ENCODE data around the gene ATG13. TPM values are rescaled to one million over a fixed set of nuclear protein-coding genes. Genes with fewer than 3 reads are reported as not detected.

ATG13 gene
- total RNA-seq, 1 experiment from 2014 or later = 109 TPM

GRCh38 chr11:46680164-46680760, 62.9 kb downstream of the ATG13 start:
- intact Hi-C loops (cut with micrococcal nuclease; ENCODE audit: unreplicated experiment) = no loop called here
- BruUV-seq (replicated peaks) = no TSS peak
- Histone ChIP-seq H3F3A (ENCODE audit: insufficient read depth, low read depth) (peaks cover 23% of the 10 kb centered on the region; the same call in 1 of the 2 replicates), H3K79me2 (ENCODE audit: low read depth) (no peaks in the 10 kb centered on the region), H3K27me3 (ENCODE audit: insufficient read depth, low read depth) (no peaks in the 10 kb centered on the region), H3K9me3 (ENCODE audit: insufficient read depth, low read depth) (no peaks in the 10 kb centered on the region), H3K9me2 (ENCODE audit: insufficient read depth) (no peaks in the 10 kb centered on the region), H2AFZ (no peak overlapping the region), H4K20me1 (ENCODE audit: insufficient read depth) (peaks cover 19% of the 10 kb centered on the region; the same call in 1 of the 2 replicates), H3K27ac (no peak overlapping the region), H3K4me3 (no peak overlapping the region), H3K36me3 (ENCODE audit: low read depth) (peaks cover 3% of the 10 kb centered on the region; the same call in 1 of the 2 replicates), H3K4me1 (replicated peaks; ENCODE audit: insufficient read depth) (0 out of 2 replicates have a peak, but pooled peaks cover 5% of the 10 kb centered on the region), H3K4me2 (no peak overlapping the region)
- CTCF ChIA-PET = no interaction called here
- DNase-seq = no peak
- no peak for TF ChIP-seq EZH2 (IDR thresholded peaks at IDR 0.05; ENCODE audit: low read depth)
- TF ChIP-seq, protein P1, sequence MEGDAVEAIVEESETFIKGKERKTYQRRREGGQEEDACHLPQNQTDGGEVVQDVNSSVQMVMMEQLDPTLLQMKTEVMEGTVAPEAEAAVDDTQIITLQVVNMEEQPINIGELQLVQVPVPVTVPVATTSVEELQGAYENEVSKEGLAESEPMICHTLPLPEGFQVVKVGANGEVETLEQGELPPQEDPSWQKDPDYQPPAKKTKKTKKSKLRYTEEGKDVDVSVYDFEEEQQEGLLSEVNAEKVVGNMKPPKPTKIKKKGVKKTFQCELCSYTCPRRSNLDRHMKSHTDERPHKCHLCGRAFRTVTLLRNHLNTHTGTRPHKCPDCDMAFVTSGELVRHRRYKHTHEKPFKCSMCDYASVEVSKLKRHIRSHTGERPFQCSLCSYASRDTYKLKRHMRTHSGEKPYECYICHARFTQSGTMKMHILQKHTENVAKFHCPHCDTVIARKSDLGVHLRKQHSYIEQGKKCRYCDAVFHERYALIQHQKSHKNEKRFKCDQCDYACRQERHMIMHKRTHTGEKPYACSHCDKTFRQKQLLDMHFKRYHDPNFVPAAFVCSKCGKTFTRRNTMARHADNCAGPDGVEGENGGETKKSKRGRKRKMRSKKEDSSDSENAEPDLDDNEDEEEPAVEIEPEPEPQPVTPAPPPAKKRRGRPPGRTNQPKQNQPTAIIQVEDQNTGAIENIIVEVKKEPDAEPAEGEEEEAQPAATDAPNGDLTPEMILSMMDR (conservative IDR thresholded peaks at IDR 0.05) = no peak
- POLR2A ChIA-PET (ENCODE audit: unreplicated experiment) = no interaction called here

- no peak for DNase-seq
- Histone ChIP-seq H3K9me3 (ENCODE audit: insufficient read depth, low read depth) (no peaks in the 10 kb centered on the region), H3K27ac (no peak overlapping the region), H4K20me1 (ENCODE audit: insufficient read depth) (peaks cover 19% of the 10 kb centered on the region; the same call in 1 of the 2 replicates), H3K9me2 (ENCODE audit: insufficient read depth) (no peaks in the 10 kb centered on the region), H3K4me1 (replicated peaks; ENCODE audit: insufficient read depth) (0 out of 2 replicates have a peak, but pooled peaks cover under 1% of the 10 kb centered on the region), H3K79me2 (ENCODE audit: low read depth) (no peaks in the 10 kb centered on the region), H2AFZ (no peak overlapping the region), H3K4me3 (no peak overlapping the region), H3K4me2 (no peak overlapping the region), H3K27me3 (ENCODE audit: insufficient read depth, low read depth) (no peaks in the 10 kb centered on the region), H3K36me3 (ENCODE audit: low read depth) (peaks cover 3% of the 10 kb centered on the region; the same call in 1 of the 2 replicates), H3F3A (ENCODE audit: insufficient read depth, low read depth) (peaks cover 17% of the 10 kb centered on the region; the same call in 1 of the 2 replicates)
- ChIA-PET CTCF (no interaction called here), POLR2A (ENCODE audit: unreplicated experiment) (no interaction called here)
- TF ChIP-seq EZH2 (IDR thresholded peaks at IDR 0.05; ENCODE audit: low read depth) = no peak
- TF ChIP-seq, protein P1 (conservative IDR thresholded peaks at IDR 0.05) = no peak
- no TSS peak for BruUV-seq (replicated peaks)
- intact Hi-C loops (cut with micrococcal nuclease; ENCODE audit: unreplicated experiment) = no loop called here
Measured at GRCh38 chr11:46680815-46681214, 63.5 kb downstream of the ATG13 start.

GRCh38 chr11:46681814-46682213, 64.5 kb downstream of the ATG13 start:
- Histone ChIP-seq H3K9me3 (ENCODE audit: insufficient read depth, low read depth) (no peaks in the 10 kb centered on the region), H2AFZ (no peak overlapping the region), H3K27me3 (ENCODE audit: insufficient read depth, low read depth) (no peaks in the 10 kb centered on the region), H3K27ac (no peak overlapping the region), H3K4me1 (replicated peaks; ENCODE audit: insufficient read depth) (no peaks in the 10 kb centered on the region), H4K20me1 (ENCODE audit: insufficient read depth) (0 out of 2 replicates have a peak, but pooled peaks cover 19% of the 10 kb centered on the region), H3K4me3 (no peak overlapping the region), H3K4me2 (no peak overlapping the region), H3K9me2 (ENCODE audit: insufficient read depth) (no peaks in the 10 kb centered on the region), H3K36me3 (ENCODE audit: low read depth) (peaks cover 3% of the 10 kb centered on the region; the same call in 1 of the 2 replicates), H3F3A (ENCODE audit: insufficient read depth, low read depth) (peaks cover 11% of the 10 kb centered on the region; the same call in 1 of the 2 replicates), H3K79me2 (ENCODE audit: low read depth) (no peaks in the 10 kb centered on the region)
- DNase-seq = no peak
- intact Hi-C loops (cut with micrococcal nuclease; ENCODE audit: unreplicated experiment) = no loop called here
- ChIA-PET POLR2A (ENCODE audit: unreplicated experiment) (no interaction called here), CTCF (no interaction called here)
- TF ChIP-seq, protein P1 (conservative IDR thresholded peaks at IDR 0.05) = no peak
- no peak for TF ChIP-seq EZH2 (IDR thresholded peaks at IDR 0.05; ENCODE audit: low read depth)
- BruUV-seq (replicated peaks) = no TSS peak

All from PC-9 (cell line).